ENCODE measurements around the gene KCNMA1.

Gene KCNMA1

DNA sequence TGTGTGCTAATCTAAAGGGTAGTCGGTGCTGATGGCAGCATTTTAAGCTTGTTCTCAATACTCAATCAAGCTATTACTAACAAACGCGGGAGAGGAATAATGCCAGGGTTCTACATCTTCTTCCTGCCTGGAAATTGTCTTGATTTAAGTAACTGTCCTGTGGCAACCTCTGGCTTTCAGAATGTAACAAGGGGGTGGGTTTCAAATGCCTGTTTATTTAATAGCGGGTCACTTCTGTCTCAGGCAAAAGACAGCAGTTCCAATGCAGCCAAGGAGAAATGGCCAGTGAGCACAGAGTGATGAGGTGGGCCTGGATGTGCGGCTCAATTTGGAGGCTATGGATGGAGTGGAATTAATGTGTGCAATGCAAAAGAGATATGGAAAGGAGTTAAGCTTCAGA lies 692.4 kb downstream of the KCNMA1 start:
- DNase-seq, result no peak

DNA sequence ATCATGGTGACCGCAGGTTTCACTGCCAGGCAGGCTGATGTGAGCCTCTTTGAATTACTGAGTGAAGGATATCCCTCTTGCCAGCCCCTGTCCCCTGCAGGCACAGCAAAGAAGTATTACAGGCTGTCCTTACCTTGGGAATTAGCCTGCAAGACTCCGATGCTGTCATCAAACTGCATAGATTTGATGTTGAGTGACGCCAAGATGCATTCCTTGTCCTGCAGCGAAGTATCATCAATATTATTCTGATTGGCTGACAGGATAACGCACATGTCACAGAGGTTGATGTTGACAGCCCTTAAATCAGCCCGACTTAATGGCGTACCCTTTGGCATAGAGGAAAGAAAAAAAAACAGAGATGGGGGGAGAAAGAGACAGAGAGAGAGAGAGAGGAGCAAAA lies 693.0 kb downstream of the KCNMA1 start:
- no peak for DNase-seq

DNA sequence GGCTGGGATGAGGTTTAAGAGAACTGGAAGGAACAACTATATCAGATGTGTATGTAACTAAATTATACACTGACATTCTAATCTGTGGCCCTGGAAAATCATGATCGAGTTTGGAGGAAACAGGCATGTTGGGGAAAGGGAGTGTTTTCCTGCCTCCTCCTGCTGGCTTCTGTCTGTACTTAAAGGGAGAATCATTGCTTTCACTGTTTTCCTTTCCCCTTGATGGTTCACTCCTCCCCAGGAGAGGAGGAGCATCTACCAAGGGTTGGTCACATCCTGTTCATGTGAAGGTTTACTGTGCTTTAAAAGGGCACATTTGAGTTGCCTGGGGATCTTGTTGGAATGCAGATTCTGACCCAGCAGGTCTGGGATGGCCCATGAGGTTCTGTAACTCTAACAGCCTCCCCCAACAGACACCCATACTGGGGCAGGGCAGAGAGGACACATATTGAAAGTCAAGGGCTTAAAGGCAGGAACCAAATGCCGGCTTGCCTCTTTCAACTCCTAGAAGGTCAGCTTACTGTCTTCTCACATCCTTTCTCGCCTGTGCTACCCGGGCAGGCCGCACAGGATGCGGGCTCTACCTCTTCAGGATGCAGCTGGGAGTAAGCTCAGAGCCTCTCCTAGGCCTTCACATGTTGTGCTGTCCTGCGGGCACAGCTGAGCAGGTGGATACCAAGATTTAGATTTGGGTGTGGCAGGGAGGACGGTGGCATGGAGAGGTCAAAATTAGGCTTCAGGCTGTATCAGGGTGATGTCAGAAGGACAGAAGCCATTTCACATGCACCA lies 694.8 kb downstream of the KCNMA1 start:
- DNase-seq, result no peak

DNA sequence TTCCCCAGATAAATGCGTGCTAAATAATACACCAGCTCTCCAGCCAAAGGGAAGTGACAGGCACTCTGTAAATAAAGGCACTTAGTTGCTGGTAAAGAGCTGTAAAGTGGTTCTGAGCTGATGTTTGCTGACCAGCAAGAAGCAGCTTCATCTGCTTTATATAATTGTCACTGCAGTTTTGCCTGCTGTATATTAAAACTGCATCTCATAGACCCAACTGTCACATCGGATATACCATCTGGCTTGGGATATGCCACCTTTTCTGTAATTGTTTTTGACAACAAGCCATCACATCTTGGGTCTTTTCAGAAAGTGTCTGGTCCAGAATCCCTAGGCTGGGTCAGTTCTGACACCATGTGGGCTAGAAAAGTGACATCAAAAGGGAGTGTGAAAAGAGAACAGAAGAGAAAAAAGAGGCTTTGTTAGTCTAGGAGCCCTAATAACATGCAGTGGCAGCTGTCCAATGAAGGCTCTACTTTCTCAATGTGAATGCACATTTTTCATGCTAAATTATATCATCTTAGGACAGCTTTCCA lies 697.6 kb downstream of the KCNMA1 start:
- no peak for DNase-seq

DNA sequence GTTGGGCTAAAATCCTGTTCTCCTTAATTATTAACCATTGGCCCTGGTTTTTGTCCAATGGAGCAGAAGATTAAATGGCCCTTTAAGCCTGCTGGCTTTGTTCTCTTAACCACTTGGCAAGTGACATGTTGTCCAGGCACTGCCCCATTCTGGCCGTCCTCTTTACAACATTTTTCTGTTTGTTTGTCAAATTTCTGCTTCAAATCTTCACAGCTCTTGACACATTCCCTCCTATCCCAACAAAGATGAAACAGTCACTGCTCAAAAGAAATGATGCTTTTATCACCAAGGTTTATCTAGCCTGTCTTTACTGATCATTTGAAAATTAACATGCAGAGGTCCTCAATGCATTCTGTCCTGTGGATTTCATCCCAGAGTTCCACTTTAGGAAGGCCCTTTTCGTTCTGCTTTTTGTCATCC lies 700.4 kb downstream of the KCNMA1 start:
- no peak for DNase-seq

DNA sequence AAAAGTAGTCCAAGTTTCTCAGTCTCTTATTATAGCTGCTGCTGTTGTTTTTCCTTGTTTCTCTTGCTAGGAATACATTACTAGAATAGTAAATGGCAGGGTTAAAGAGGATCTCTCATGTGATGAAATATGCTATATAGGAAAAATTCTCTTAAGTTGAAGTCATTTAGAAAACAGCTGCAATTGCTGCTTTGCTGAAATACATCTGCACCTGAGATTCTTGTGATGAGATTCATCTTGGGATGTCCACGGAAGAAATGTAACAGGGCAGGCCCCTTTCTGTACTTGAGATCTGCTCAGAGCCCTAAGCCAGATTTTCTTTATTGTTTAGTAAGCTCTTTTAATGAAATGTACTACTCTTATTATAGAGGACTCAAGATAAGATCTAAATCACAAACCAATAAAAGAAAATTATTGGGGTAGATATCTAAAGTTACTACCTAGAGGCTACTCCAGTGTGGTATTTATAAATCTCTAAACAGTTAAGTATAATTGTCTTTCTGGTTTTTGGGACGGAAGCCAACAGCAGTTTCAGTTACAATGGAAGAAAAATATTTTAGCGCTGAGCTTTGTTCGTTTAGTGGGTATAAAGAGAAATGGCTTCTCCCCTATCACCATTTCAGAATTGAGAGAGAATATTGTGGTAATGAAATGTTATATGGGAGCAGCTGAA lies 701.5 kb downstream of the KCNMA1 start:
- DNase-seq, result no peak

DNA sequence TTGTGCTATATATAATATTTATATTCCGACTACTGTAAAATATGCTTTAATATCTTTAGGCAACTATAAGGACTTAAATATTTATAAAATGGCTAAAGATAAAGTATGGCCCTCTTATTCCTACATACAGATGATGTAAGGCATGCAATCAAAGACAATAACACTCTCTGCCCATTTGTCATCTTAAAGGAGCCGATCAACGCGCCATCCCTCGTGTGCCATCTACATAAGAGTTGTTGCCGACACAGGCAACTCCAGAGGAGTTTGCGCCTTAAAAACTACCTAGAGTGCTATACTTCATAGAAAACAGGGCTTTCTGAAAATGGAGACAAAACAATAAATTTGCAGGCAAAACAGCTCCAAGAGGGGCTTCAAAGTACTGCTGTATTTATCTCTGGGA lies 709.0 kb downstream of the KCNMA1 start:
- DNase-seq, result no peak

DNA sequence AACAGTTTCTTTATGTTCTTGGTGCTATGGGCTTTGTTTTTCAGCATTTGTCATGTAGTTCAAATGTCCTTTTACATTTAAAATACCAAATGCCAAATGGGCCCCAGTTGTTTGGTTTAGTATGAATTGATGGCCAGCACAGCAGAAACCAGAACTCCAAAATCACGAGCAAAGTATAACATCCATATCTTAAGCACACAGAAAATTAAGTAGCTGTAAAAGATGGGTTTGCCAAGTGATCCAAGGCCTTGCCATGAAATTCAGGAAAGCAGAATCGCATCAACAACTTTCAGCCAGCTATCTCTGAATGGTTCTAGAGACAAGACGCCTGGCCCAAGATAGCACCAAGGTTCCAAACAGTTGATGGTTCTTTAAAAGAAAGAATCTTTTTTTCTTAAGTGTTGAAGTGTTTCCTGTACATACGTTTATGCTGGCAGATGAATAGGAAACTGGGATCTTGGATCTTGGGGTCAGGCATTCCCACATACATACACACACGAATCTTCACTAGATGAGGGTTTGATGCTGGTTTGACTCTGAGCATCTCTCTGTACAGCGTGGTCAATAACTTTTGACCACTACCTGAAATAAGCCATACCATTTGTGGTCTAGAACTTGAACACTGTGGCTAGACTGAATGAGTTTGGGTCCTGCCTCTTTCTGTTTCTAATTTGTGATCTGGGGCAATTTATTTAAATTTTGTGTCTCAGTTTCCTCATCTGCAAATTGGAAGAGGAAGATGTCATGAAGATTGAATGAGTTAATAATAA lies 711.8 kb downstream of the KCNMA1 start:
- no peak for DNase-seq

DNA sequence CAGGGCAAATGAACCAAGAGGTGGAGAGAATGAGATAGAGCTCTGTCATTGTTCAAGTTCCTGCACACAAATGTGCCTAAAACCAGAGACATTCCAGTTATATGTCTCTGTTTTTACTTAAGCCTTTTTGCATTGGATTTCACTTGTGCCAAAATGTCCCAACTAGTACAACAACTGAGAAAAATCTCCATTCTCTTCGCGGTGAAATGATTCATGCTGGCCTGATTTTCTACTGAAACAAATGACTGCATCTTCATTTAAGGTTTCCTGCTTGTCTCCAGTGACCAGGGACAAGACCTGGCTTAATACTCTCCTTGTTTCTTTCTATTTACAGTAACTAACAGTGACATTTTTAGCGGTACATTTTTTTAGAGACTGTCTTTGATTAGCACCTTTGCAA lies 714.9 kb downstream of the KCNMA1 start:
- DNase-seq, result no peak

DNA sequence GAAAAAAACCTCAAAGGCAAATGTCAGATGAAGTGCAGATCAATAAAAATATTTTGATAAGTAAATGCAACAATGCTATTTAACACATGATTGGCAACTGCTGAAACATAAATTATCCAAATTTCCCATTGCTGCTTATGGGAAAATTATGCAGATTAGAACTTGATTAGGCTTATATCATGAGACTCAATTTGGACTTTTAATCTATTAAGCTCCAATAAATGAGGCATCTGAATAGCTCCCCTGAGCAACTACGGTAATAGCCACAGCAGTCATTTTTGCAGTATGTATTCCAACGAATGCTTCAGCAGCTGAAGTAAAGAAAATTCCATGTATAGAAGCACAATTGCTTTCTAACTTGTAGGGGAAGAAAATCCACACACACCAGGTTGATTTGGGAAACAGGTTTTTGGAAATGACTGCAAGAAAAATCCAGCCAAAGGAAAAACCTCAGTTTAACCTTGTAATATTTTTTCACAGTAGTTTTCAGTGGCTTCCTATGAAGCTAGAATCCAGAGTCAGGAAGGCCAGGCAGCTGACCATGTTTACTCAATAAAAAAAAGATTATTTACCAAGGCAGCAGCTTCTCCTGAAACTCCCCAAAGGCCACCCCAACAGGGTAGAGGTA lies 716.1 kb downstream of the KCNMA1 start:
- no peak for DNase-seq

DNA sequence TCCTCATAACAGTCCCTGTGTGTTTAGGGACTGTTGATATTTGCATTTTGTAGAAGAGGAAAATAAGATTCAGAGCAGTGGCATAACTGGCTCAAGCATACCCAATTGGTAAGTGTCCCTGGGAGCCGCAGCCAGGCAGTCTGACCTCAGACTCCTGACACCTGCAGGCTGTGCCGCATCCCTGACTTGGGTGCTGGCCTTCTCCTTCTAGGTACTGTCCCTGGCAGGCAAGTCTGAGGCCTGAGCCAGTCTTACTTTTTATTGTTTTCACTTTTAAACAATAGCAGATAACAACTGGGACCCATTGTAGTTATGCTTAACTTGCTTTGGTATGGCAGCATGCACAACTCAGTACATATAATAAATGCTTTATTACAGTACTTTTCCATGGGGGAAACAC lies 717.0 kb downstream of the KCNMA1 start:
- no peak for DNase-seq

DNA sequence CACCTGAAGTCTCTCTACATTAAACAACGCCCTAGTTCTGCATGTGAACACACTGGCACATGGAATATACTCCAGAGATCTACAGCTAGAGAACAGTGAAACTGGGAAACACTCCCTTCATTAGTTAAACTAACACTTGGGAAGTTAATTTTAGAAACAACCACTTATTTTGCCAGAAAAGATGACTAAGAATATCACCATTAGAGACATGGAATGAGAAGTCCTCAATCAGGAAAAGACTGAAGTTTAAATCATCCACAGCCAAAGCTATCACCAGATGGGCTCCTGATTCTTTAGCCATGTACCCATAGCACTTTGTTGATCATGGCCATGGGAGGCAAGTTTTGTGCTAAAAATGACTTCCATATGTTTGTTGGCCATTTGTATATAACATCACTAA lies 719.5 kb downstream of the KCNMA1 start:
- no peak for DNase-seq

DNA sequence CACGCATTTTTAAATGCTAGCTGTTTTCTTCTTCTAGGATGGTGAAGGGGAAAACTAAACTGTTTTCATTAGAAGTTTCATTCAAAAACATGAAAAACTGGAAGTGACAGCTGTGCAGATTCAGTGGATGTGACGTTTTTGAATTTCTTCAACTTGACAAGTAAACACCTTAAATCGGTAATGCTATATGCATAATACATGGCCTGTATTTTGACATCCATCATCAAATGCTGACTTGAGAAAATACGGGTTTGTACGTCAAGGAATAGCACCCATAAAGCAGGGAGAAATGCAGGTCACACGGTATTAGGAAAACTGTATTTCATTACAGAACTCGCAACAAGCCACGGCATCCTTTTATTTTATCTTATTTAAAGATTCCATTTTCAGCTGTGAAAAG lies 720.5 kb downstream of the KCNMA1 start:
- DNase-seq, result no peak

DNA sequence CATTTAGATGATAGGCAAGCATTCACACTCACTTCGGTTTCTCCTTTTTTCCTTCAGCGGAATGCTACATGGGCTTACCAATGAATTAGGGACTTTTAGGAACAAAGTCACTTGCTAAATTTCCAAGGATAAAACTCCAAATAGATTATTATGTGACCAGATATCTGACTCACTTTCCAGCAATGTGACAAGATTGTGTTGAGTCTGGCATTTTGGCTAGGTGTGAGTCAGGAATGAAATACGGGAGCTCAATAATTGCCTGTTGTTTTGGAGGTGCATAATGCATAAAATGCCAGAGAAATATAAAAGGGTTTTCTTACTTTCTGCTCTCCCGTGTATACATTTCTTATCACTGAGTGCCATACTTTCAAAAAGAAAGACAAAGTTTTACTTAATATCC lies 721.1 kb downstream of the KCNMA1 start:
- DNase-seq, result no peak

DNA sequence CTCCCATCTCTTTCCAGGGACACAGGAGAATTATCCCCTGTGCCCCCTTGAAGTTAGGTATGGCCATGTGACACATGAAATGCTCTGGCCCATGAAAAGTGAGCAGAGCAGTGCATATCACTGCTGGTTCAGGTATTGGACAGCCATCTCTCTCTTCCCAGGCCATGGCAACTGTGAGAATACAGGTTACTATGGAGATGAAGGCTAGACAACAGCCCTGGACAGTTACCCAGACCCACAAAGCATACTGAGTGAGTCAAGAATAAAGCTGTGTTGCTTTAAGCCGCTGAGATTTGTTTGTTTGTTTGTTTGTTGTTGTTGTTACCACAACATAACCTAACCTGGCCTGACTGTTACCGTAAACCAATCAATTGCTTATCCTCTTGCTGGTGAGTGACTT lies 722.3 kb downstream of the KCNMA1 start:
- no peak for DNase-seq

DNA sequence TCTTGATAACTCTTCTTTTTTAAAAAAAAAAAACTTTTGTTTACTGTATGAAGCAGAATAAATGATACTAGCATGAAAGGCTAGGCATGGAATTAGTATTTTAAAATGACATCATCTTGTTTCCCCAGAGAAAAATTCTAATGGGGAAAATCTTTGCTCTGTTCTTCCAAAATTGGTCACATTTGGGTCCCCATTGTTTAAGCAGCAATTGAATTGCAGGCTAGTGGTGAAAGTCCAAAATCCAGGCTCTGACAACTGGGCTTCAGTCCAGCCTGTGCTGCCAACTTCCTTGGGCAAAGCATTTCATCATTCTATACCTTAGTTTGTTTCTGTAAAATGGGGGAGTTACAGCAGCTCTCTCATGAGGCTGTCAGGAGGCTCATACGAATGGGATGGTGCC lies 726.4 kb downstream of the KCNMA1 start:
- DNase-seq, result no peak

DNA sequence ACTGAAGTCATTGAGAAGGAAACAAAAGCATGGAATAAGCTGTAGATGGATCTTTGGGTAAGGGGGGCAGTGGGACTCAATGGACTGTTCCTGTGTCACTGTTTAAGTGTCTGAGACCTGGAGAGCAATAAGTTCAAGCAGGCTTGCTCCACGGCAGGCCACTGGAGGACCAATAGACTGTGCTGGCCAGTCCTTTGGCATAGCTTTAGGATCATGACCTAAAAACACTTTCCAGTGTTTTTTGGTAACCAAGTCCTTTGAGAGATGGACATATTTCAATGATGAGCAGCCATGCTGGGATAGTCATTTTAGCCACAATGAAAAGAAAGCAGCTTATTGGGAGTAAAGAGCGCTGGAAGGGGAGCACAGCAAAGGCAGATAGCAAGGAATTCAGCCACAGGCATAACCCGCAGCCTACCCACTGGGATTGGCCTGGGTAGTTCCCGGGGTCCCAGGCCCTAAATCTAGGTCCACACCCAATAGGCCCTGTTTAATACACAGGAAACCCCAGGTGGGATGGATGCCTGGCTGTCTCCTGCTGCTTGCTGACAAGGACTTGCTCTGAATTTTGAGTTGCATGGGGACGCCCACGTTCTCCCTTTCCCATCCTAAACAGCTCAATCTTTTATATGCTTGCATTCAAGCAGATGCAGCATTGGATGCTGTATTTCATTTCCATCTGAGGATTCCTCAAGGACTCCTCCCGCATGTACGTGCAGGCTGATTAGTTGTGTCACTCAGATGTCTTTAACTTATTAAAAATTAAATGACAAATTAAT lies 727.2 kb downstream of the KCNMA1 start:
- no peak for DNase-seq

DNA sequence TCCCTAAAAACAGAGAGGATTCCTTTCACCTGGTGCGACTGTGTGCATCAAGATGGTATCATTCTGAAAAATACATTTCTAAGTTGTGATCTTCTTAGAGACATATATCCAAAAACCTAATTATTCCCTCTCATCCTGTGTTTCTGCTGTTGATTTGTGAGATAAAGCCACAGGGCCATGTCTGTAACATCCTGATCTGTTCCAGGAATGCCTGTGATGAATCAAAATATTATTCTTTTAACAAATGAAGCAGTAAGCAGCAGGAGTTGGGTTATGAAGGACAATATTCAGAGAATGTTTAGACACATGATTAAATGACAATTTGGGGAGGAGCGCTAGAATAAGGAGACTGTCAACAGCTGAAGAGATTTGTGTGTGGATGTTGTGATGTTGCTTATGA lies 731.4 kb downstream of the KCNMA1 start:
- no peak for DNase-seq

DNA sequence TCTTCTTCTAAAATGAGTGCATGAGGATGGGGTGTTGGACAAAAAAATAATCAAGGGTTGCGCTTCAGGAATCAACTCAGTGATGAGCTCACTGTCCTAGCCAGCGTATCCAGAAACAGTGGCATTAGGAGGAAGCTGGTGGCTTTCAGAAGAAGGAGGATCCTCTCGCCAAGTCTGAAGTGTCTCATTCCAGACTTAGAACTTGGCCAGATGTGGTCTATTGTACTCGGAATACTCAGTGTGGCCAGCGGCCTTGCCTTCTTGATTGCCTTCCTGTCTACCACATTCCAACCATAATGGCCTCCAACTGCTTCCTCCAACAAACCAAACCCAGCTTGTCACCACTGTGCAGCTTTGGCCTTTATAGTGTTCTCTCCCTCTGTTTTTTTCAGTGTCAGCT lies 732.4 kb downstream of the KCNMA1 start:
- no peak for DNase-seq

DNA sequence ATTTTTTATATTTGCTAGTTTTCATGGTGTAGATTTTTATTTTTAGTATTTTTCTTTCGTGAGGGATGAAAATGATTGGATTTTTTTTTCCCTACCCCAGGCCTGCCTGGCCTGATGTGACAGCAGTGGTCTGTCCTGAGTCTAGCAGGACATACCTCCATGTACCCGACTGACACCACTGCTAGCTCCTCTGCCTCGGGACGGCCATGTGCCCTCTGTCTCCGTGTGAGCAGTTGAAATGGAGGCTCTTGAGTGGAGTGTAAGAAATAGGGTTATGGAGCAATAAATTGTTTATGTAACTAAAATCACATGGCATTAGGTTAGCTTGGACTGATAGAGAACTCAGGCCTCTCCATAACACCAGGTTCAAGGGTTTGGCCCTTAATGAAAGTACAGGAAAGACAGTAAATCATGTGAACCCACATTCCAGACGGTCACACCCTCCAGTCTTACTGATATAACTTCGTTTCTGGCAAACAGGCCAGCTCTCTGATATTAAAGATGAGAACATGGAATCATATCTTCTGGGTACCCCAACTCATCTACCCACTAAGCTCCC lies 734.1 kb downstream of the KCNMA1 start:
- no peak for DNase-seq

DNA sequence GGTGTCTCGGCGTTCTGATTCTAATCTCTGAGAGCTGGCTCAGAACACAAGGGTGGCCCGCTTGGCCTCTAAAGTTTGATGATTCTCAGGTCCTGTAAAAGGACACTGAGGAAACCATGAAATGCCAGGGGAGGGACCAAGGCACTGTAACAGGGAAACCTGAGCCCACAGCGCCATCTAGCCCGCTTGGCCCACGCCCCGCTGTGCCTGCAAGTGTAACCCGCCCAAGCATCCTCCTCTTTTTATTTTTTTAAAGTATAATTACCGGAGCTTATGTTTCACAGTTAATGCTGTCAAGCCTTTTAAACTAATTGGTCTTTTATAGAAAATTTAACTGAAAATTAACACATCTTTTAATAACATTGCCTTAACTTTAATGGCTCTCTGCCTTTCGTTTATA lies 734.7 kb downstream of the KCNMA1 start:
- no peak for DNase-seq

DNA sequence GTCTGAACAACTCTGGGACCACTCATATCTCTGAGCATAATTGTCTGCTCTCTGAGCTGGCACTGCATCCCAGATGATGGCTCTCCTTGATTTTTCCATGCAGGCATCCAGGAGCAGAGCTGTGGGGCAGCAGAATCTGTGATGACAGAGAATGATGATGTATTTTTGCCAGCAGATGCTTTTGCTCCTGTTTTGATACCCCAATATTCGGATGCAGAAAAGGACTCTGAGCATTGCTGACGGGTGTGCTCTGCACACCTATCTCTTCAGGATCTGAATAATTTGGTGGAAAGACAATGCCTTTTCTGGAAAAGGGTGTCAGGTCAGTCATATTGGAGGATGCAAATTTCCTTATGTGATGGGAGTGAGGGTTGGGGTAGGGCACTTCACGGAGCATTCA lies 735.9 kb downstream of the KCNMA1 start:
- DNase-seq, result no peak
